Activated naive CD4-positive, alpha-beta T cell treated with anti-CD3 and anti-CD28 coated beads, Interleukin-2, amount 10 ng/mL, durations not matched to agents 7 days and 5 days (primary cell): Measurements from ENCODE around the gene NXPH4.
A peak's percentile ranks its signal among the peaks of the same experiment; 100 is the strongest.

Experiments used
- CTCF ChIA-PET: fragments of 350-600 bp; sonication (Branson Sonifier 250); formaldehyde crosslinking; loops from one replicate; lab custom pipeline; 2021; ENCODE audit warnings: antibody characterized with exemption; lab: Charles Lee
- DNase-seq: peaks from one replicate; pipeline ENCODE4 v3.0.0-alpha.2; 2020
- H3K27ac Mint-ChIP-seq: one replicate; pipeline ENCODE4 v1.8.0; 2021; ENCODE audit warnings: mild to moderate bottlenecking, moderate library complexity, mixed read lengths
- H3K27me3 Mint-ChIP-seq: one replicate; pipeline ENCODE4 v1.8.0; 2021; ENCODE audit warnings: mild to moderate bottlenecking, mixed read lengths
- H3K36me3 Mint-ChIP-seq: one replicate; pipeline ENCODE4 v1.8.0; 2021; ENCODE audit warnings: mixed read lengths
- H3K4me1 Mint-ChIP-seq: one replicate; pipeline ENCODE4 v1.8.0; 2021; ENCODE audit warnings: mixed read lengths
- H3K4me3 Mint-ChIP-seq: one replicate; pipeline ENCODE4 v1.8.0; 2021; ENCODE audit warnings: mild to moderate bottlenecking, moderate library complexity, mixed read lengths
- H3K9me3 Mint-ChIP-seq: one replicate; pipeline ENCODE4 v1.8.0; 2021; ENCODE audit warnings: mixed read lengths

NXPH4 gene

GRCh38 chr12:57238854-57239554, 22.4 kb downstream of the NXPH4 start:
- H3K27me3 Mint-ChIP-seq: peaks cover 89% of the 10 kb centered on the region
- CTCF ChIA-PET: interaction anchor here (0.8 to 11.9 kb wide), 6 partner anchors 11 to 219 kb away, joined by 3 to 318 read pairs (median 4); partner anchors contain the start of genes NXPH4, SHMT2 and STAC3
- H3K27ac Mint-ChIP-seq: peak overlapping the region; percentile 49
- peaks cover 87% of the 10 kb centered on the region for H3K4me1 Mint-ChIP-seq
- no peaks in the 10 kb centered on the region for H3K9me3 Mint-ChIP-seq
- H3K36me3 Mint-ChIP-seq: peaks cover 18% of the 10 kb centered on the region
- DNase-seq: peak; percentile 90
- peak overlapping the region; percentile 95 for H3K4me3 Mint-ChIP-seq

- Mint-ChIP-seq H3K36me3 (peaks cover 12% of the 10 kb centered on the region), H3K27me3 (peaks cover 95% of the 10 kb centered on the region), H3K4me1 (peaks cover 83% of the 10 kb centered on the region), H3K9me3 (no peaks in the 10 kb centered on the region), H3K4me3 (peak overlapping the region; percentile 95), H3K27ac (peak overlapping the region; percentile 38)
- no peak for DNase-seq
- CTCF ChIA-PET: interaction anchor here (0.8 to 11.9 kb wide), 9 partner anchors 11 to 218 kb away, joined by 3 to 318 read pairs (median 3); partner anchors contain the start of genes NXPH4, SHMT2 and STAC3
Measured at GRCh38 chr12:57239587-57240065, 23.0 kb downstream of the NXPH4 start.

- DNase-seq: peak; percentile 76
- CTCF ChIA-PET: interaction anchor here (0.5 to 11.9 kb wide), 10 partner anchors 11 to 192 kb away, joined by 3 to 318 read pairs (median 4); partner anchors contain the start of genes LRP1, NXPH4, SHMT2 and STAC3
- peaks cover 98% of the 10 kb centered on the region for H3K27me3 Mint-ChIP-seq
- H3K4me3 Mint-ChIP-seq: peak overlapping the region; percentile 95
- no peaks in the 10 kb centered on the region for H3K9me3 Mint-ChIP-seq
- peak overlapping the region; percentile 84 for H3K27ac Mint-ChIP-seq
- peaks cover 82% of the 10 kb centered on the region for H3K4me1 Mint-ChIP-seq
- peaks cover 9% of the 10 kb centered on the region for H3K36me3 Mint-ChIP-seq
Measured at GRCh38 chr12:57240066-57240921, 23.7 kb downstream of the NXPH4 start.

- Mint-ChIP-seq H3K36me3 (peaks cover 6% of the 10 kb centered on the region), H3K27me3 (peaks cover 91% of the 10 kb centered on the region), H3K4me1 (peaks cover 77% of the 10 kb centered on the region), H3K27ac (peak overlapping the region; percentile 37), H3K4me3 (peak overlapping the region; percentile 95), H3K9me3 (no peaks in the 10 kb centered on the region)
- DNase-seq: no peak
- CTCF ChIA-PET: interaction anchor here (0.8 to 11.9 kb wide), 8 partner anchors 13 to 193 kb away, joined by 3 to 318 read pairs (median 5); partner anchors contain the start of genes LRP1, NXPH4 and SHMT2
Measured at GRCh38 chr12:57240926-57241401, 24.4 kb downstream of the NXPH4 start.

GRCh38 chr12:57241402-57242310, 25.1 kb downstream of the NXPH4 start:
- Mint-ChIP-seq H3K9me3 (no peaks in the 10 kb centered on the region), H3K36me3 (peaks cover 7% of the 10 kb centered on the region), H3K4me3 (peak overlapping the region; percentile 66), H3K27ac (no peak overlapping the region), H3K4me1 (peaks cover 71% of the 10 kb centered on the region), H3K27me3 (peaks cover 84% of the 10 kb centered on the region)
- DNase-seq: no peak
- CTCF ChIA-PET: interaction anchor here (0.8 to 11.9 kb wide), 13 partner anchors 10 to 214 kb away, joined by 3 to 318 read pairs (median 7); partner anchors contain the start of genes INHBE, LRP1, NXPH4 and SHMT2

GRCh38 chr12:57242329-57242690, 25.7 kb downstream of the NXPH4 start:
- Mint-ChIP-seq H3K27me3 (peaks cover 78% of the 10 kb centered on the region), H3K9me3 (no peaks in the 10 kb centered on the region), H3K36me3 (peaks cover 8% of the 10 kb centered on the region), H3K4me3 (peak overlapping the region; percentile 66), H3K4me1 (peaks cover 65% of the 10 kb centered on the region), H3K27ac (no peak overlapping the region)
- no peak for DNase-seq
- CTCF ChIA-PET: interaction anchor here (0.8 to 11.9 kb wide), 19 partner anchors 9 to 213 kb away, joined by 3 to 318 read pairs (median 4); partner anchors contain the start of genes INHBE, LRP1, NXPH4 and SHMT2

GRCh38 chr12:57242691-57243454, 26.3 kb downstream of the NXPH4 start:
- no peak overlapping the region for H3K27ac Mint-ChIP-seq
- peaks cover 59% of the 10 kb centered on the region for H3K4me1 Mint-ChIP-seq
- DNase-seq: peak; percentile 74
- H3K9me3 Mint-ChIP-seq: no peaks in the 10 kb centered on the region
- H3K4me3 Mint-ChIP-seq: peak overlapping the region; percentile 66
- CTCF ChIA-PET: interaction anchor here (0.6 to 11.9 kb wide), 19 partner anchors 9 to 347 kb away, joined by 3 to 318 read pairs (median 4); partner anchors contain the start of genes INHBE, LRP1, NXPH4 and SHMT2
- peaks cover 72% of the 10 kb centered on the region for H3K27me3 Mint-ChIP-seq
- H3K36me3 Mint-ChIP-seq: peaks cover 4% of the 10 kb centered on the region

- H3K27ac Mint-ChIP-seq: peak overlapping the region; percentile 10
- H3K27me3 Mint-ChIP-seq: peaks cover 64% of the 10 kb centered on the region
- CTCF ChIA-PET: interaction anchor here (0.6 to 11.9 kb wide), 14 partner anchors 8 to 346 kb away, joined by 3 to 318 read pairs (median 6); partner anchors contain the start of genes INHBE, NXPH4, SHMT2 and STAC3
- H3K9me3 Mint-ChIP-seq: no peaks in the 10 kb centered on the region
- H3K4me3 Mint-ChIP-seq: peak overlapping the region; percentile 66
- H3K36me3 Mint-ChIP-seq: peaks cover 4% of the 10 kb centered on the region
- peak; percentile 91 for DNase-seq
- peaks cover 53% of the 10 kb centered on the region for H3K4me1 Mint-ChIP-seq
Measured at GRCh38 chr12:57243521-57244311, 27.1 kb downstream of the NXPH4 start.

GRCh38 chr12:57244312-57244696, 27.7 kb downstream of the NXPH4 start:
- peaks cover 4% of the 10 kb centered on the region for H3K36me3 Mint-ChIP-seq
- peak overlapping the region; percentile 66 for H3K4me3 Mint-ChIP-seq
- peaks cover 58% of the 10 kb centered on the region for H3K27me3 Mint-ChIP-seq
- H3K27ac Mint-ChIP-seq: no peak overlapping the region
- CTCF ChIA-PET: interaction anchor here (1.5 to 11.9 kb wide), 5 partner anchors 17 to 151 kb away, joined by 5 to 318 read pairs (median 7); partner anchors contain the start of genes NXPH4 and SHMT2
- H3K4me1 Mint-ChIP-seq: peaks cover 54% of the 10 kb centered on the region
- DNase-seq: no peak
- no peaks in the 10 kb centered on the region for H3K9me3 Mint-ChIP-seq

- H3K4me3 Mint-ChIP-seq: no peak overlapping the region
- no peaks in the 10 kb centered on the region for H3K9me3 Mint-ChIP-seq
- no peak for DNase-seq
- peaks cover 30% of the 10 kb centered on the region for H3K4me1 Mint-ChIP-seq
- CTCF ChIA-PET: interaction anchor here (1.4 to 11.9 kb wide), 3 partner anchors 18 to 206 kb away, joined by 7 to 318 read pairs (median 7); partner anchors contain the start of genes NXPH4 and SHMT2
- no peak overlapping the region for H3K27ac Mint-ChIP-seq
- peaks cover 2% of the 10 kb centered on the region for H3K36me3 Mint-ChIP-seq
- H3K27me3 Mint-ChIP-seq: peaks cover 31% of the 10 kb centered on the region
Measured at GRCh38 chr12:57247041-57247440, 30.4 kb downstream of the NXPH4 start.

- Mint-ChIP-seq H3K27me3 (peaks cover 10% of the 10 kb centered on the region), H3K9me3 (no peaks in the 10 kb centered on the region), H3K4me3 (peak overlapping the region; percentile 19), H3K27ac (no peak overlapping the region), H3K4me1 (peaks cover 11% of the 10 kb centered on the region), H3K36me3 (peaks cover 2% of the 10 kb centered on the region)
- CTCF ChIA-PET: interaction anchor here (1.1 to 4.6 kb wide), 8 partner anchors 9 to 210 kb away, joined by 3 to 21 read pairs (median 6); partner anchors contain the start of gene GLI1
- DNase-seq: no peak
Measured at GRCh38 chr12:57248934-57249742, 32.5 kb downstream of the NXPH4 start.
